Uterus (tissue), 4 donors: ENCODE results near the gene PAOX. TPM values are rescaled to one million over a fixed set of nuclear protein-coding genes. Genes with fewer than 3 reads are reported as not detected.

ENCODE experiments used
- DNase-seq, 2 donors: peaks; one replicate each; pipeline ENCODE4 v3.0.0-alpha.2; 2019 to 2020
- H3K27ac ChIP-seq, 2 donors: fragments of 200-600 bp; sonication (generic); 1 replicate in 1 of 2; 2 replicates in 1 of 2; pipeline ENCODE4 v1.5.1; 2016 to 2018
- H3K27me3 ChIP-seq, 2 donors: fragments of 200-600 bp; sonication (generic); one replicate each; pipeline ENCODE4 v1.5.1; 2018 to 2019; ENCODE audit warnings: control low read depth in 1 of 2
- H3K36me3 ChIP-seq, 2 donors: fragments of 200-600 bp; sonication (generic); one replicate each; pipeline ENCODE4 v1.5.1; 2019; ENCODE audit warnings: control low read depth in 1 of 2
- H3K4me1 ChIP-seq, 2 donors: fragments of 200-600 bp; sonication (generic); one replicate each; pipeline ENCODE4 v1.5.1; 2018 to 2019; ENCODE audit warnings: control low read depth in 1 of 2
- H3K4me3 ChIP-seq, 2 donors: fragments of 200-600 bp; sonication (generic); 1 replicate in 1 of 2; 2 replicates in 1 of 2; pipeline ENCODE4 v1.5.1; 2018 to 2019; ENCODE audit warnings: mild to moderate bottlenecking in 1 of 2
- H3K9me3 ChIP-seq, 2 donors: fragments of 200-600 bp; sonication (generic); one replicate each; pipeline ENCODE4 v1.5.1; 2019; ENCODE audit warnings: control low read depth in 1 of 2
- CTCF ChIP-seq, 4 experiments: fragments of 200-600 bp in 2 of 4; fragments of 450-650 bp in 2 of 4; sonication (generic) in 2 of 4; IDR thresholded peaks; one replicate each; pipeline ENCODE4 v1.5.1; 2016 to 2019; ENCODE audit warnings: antibody characterized with exemption in 4 of 4, mild to moderate bottlenecking in 2 of 4, moderate library complexity in 1 of 4
- POLR2A ChIP-seq, 2 donors: fragments of 450-650 bp; IDR thresholded peaks; one replicate each; pipeline ENCODE4 v1.6.1; 2016; ENCODE audit warnings: antibody characterized with exemption in 2 of 2, mild to moderate bottlenecking in 1 of 2, moderate library complexity in 1 of 2
- intact Hi-C: fragments of 100-400 bp; cut with DNase I; formaldehyde crosslinking; loops from one replicate; pipeline ENCODE4 v1.15.1; 2023; ENCODE audit warnings: low total_unique reads
- total RNA-seq, 4 donors: library from RNA; depleted of rRNA in 3 of 4; stranded (reverse); fragments of >200 nt in 3 of 4; gene quantifications; one replicate each; pipeline versions ENCODE4 v1.1.0 to v1.2.4, GENCODE V29; 2014 to 2023
- donor health status: DM: yes; HTN: yes; CAD: no.

PAOX gene
- total RNA-seq, 4 donors from 2014 or later: 2.0 to 9.3 (median 6.7) TPM

- Histone ChIP-seq H3K27me3 (no peaks in the 10 kb centered on the region), H3K36me3 (no peaks in the 10 kb centered on the region), H3K9me3 (no peaks in the 10 kb centered on the region), H3K27ac (no peak overlapping the region), H3K4me3 (no peak overlapping the region), H3K4me1 (no peaks in the 10 kb centered on the region)
- no peak for DNase-seq
- intact Hi-C loops: no loop called here
- no peak for TF ChIP-seq CTCF (IDR thresholded peaks at IDR 0.05)
- TF ChIP-seq POLR2A (IDR thresholded peaks at IDR 0.05): no peak
Measured at GRCh38 chr10:133350283-133350949, 28.6 kb upstream of the PAOX start.

- intact Hi-C loops: no loop called here
- no peaks in the 10 kb centered on the region for H3K27me3 ChIP-seq
- H3K4me3 ChIP-seq: no peak overlapping the region
- no peaks in the 10 kb centered on the region for H3K9me3 ChIP-seq
- no peaks in the 10 kb centered on the region for H3K36me3 ChIP-seq
- TF ChIP-seq CTCF (IDR thresholded peaks at IDR 0.05): no peak
- TF ChIP-seq POLR2A (IDR thresholded peaks at IDR 0.05): no peak
- no peak for DNase-seq
- H3K27ac ChIP-seq: no peak overlapping the region
- no peaks in the 10 kb centered on the region for H3K4me1 ChIP-seq
Measured at GRCh38 chr10:133350950-133351329, 28.1 kb upstream of the PAOX start.

- no peak for DNase-seq
- H3K4me1 ChIP-seq: no peaks in the 10 kb centered on the region
- H3K27ac ChIP-seq: no peak overlapping the region
- H3K4me3 ChIP-seq: no peak overlapping the region
- intact Hi-C loops: no loop called here
- TF ChIP-seq CTCF (IDR thresholded peaks at IDR 0.05) (no peak), POLR2A (IDR thresholded peaks at IDR 0.05) (no peak)
- no peaks in the 10 kb centered on the region for H3K36me3 ChIP-seq
- H3K27me3 ChIP-seq: no peaks in the 10 kb centered on the region
- H3K9me3 ChIP-seq: no peaks in the 10 kb centered on the region
Measured at GRCh38 chr10:133351408-133352318, 27.4 kb upstream of the PAOX start.

- Histone ChIP-seq H3K4me3 (no peak overlapping the region), H3K4me1 (no peaks in the 10 kb centered on the region), H3K27me3 (no peaks in the 10 kb centered on the region), H3K27ac (no peak overlapping the region), H3K36me3 (no peaks in the 10 kb centered on the region), H3K9me3 (no peaks in the 10 kb centered on the region)
- no peak for DNase-seq
- TF ChIP-seq CTCF (IDR thresholded peaks at IDR 0.05) (no peak), POLR2A (IDR thresholded peaks at IDR 0.05) (no peak)
- intact Hi-C loops: no loop called here
Measured at GRCh38 chr10:133353202-133353959, 25.7 kb upstream of the PAOX start.
